Left colon (tissue), 2 donors: ENCODE results near the gene GSG1L. TPM values are rescaled to one million over a fixed set of nuclear protein-coding genes. Genes with fewer than 3 reads are reported as not detected.
"Not testable (repeated sequence)": the region's sequence is repeated elsewhere in the genome, so short reads cannot be mapped to it uniquely, and the experiment has no call there.

Experiments
- ATAC-seq: fragments of 200-7000 bp; cut with Tn5 transposase; one replicate; pipeline ENCODE4 v1.9.1; 2020; ENCODE audit warnings: mild to moderate bottlenecking, moderate library complexity
- DNase-seq, 2 donors: peaks; one replicate each; pipeline ENCODE4 v3.0.0-alpha.2; 2020
- intact Hi-C, 2 donors: fragments of 100-400 bp; cut with DNase I in 1 of 2; cut with micrococcal nuclease in 1 of 2; formaldehyde crosslinking; loops; one replicate each; pipeline versions ENCODE4 v1.11.2 to v1.14.0; 2022; cut with DNase I, micrococcal nuclease
- total RNA-seq, 2 donors: library from RNA; stranded (reverse); fragmentation: NEBNext Ultra II Directional; extraction: Animal tissue kit (Norgen Biotek cat#: 25700); gene quantifications; one replicate each; pipeline ENCODE4 v1.2.1, GENCODE V29; 2021
- donor health status: DM: no; HTN: no; CAD: no.
- donor health status: DM: yes; HTN: yes; CAD: no.

GSG1L gene
- total RNA-seq, 2 donors from 2014 or later, result 0.17 TPM; not detected in 1

GRCh38 chr16:28001184-28001583 lies 62.3 kb downstream of the GSG1L start:
- ATAC-seq (no peak), DNase-seq (no peak)
- intact Hi-C loops, result no loop called here

GRCh38 chr16:28000314-28001169 lies 63.0 kb downstream of the GSG1L start:
- DNase-seq (no peak), ATAC-seq (no peak)
- intact Hi-C loops, result no loop called here

- no peak for ATAC-seq
- DNase-seq, result no peak
- intact Hi-C loops, result no loop called here
These were observed 63.8 kb downstream of the GSG1L start for GRCh38 chr16:27999687-28000086.

GRCh38 chr16:27995378-27995777 lies 68.1 kb downstream of the GSG1L start:
- DNase-seq, result no peak
- intact Hi-C loops, result no loop called here
- ATAC-seq, result no peak

- ATAC-seq (no peak), DNase-seq (peak in 1 of 2 donors; percentile 8)
- intact Hi-C loops, result no loop called here
These were observed 68.8 kb downstream of the GSG1L start for GRCh38 chr16:27994686-27995085.

- intact Hi-C loops, result no loop called here
- ATAC-seq (no peak), DNase-seq (no peak)
These were observed 69.9 kb downstream of the GSG1L start for GRCh38 chr16:27993587-27993986.

- intact Hi-C loops, result no loop called here
- ATAC-seq (no peak), DNase-seq (no peak)
These were observed 71.6 kb downstream of the GSG1L start for GRCh38 chr16:27991876-27992275.

- DNase-seq, result peak in 1 of 2 donors; percentile 1
- ATAC-seq, result no peak
- intact Hi-C loops, result no loop called here
These were observed 77.5 kb downstream of the GSG1L start for GRCh38 chr16:27985981-27986380.

- intact Hi-C loops, result no loop called here
- ATAC-seq, result no peak
- DNase-seq, result peak in 1 of 2 donors; percentile 5
These were observed 79.4 kb downstream of the GSG1L start for GRCh38 chr16:27984121-27984520.

- DNase-seq (peak in 1 of 2 donors; percentile 1), ATAC-seq (no peak)
- intact Hi-C loops, result no loop called here
These were observed 80.3 kb downstream of the GSG1L start for GRCh38 chr16:27983244-27983643.

GRCh38 chr16:27982184-27982583 lies 81.3 kb downstream of the GSG1L start:
- ATAC-seq (no peak), DNase-seq (peak in 1 of 2 donors; percentile 10)
- intact Hi-C loops, result no loop called here

- DNase-seq (peak in 1 of 2 donors; percentile 4), ATAC-seq (no peak)
- intact Hi-C loops, result no loop called here
These were observed 82.4 kb downstream of the GSG1L start for GRCh38 chr16:27980919-27981700.

GRCh38 chr16:27980076-27980775 lies 83.3 kb downstream of the GSG1L start:
- ATAC-seq (no peak), DNase-seq (peak in 1 of 2 donors; percentile 10)
- intact Hi-C loops, result no loop called here

GRCh38 chr16:27979668-27980067 lies 83.8 kb downstream of the GSG1L start:
- ATAC-seq, intact Hi-C loops: not testable (repeated sequence)

GRCh38 chr16:27978876-27979275 lies 84.6 kb downstream of the GSG1L start:
- DNase-seq (no peak), ATAC-seq (no peak)
- intact Hi-C loops, result no loop called here

More at GRCh38 chr16:27979668-27980067, 83.8 kb downstream of the GSG1L start:
- DNase-seq, result not testable (repeated sequence)

GRCh38 chr16:27977966-27978365 lies 85.5 kb downstream of the GSG1L start:
- ATAC-seq (no peak), DNase-seq (peak in 1 of 2 donors; percentile 14)
- intact Hi-C loops, result no loop called here

GRCh38 chr16:27976990-27977389 lies 86.5 kb downstream of the GSG1L start:
- intact Hi-C loops, result no loop called here
- no peak for DNase-seq
- ATAC-seq, result no peak

- DNase-seq, result peak in 1 of 2 donors; percentile 8
- intact Hi-C loops, result no loop called here
- ATAC-seq, result no peak
These were observed 88.5 kb downstream of the GSG1L start for GRCh38 chr16:27974896-27975540.

- DNase-seq (peak in 1 of 2 donors; percentile 3), ATAC-seq (no peak)
- intact Hi-C loops, result no loop called here
These were observed 89.8 kb downstream of the GSG1L start for GRCh38 chr16:27973678-27974077.
